HEK293T (cell line): ENCODE data around the gene DCBLD1.

ENCODE experiments used
- CTCF ChIA-PET: fragments of 350-600 bp; formaldehyde crosslinking; extraction: SDS; loops from one replicate; lab custom pipeline; 2021; ENCODE audit warnings: antibody characterized with exemption, inconsistent platforms; lab: Yijun Ruan, JAX
- POLR2A ChIA-PET: fragments of 350-600 bp; formaldehyde crosslinking; extraction: SDS; loops from one replicate; lab custom pipeline; 2020; ENCODE audit warnings: antibody characterized with exemption, inconsistent platforms; lab: Yijun Ruan, JAX
- DNase-seq: peaks from one replicate; pipeline ENCODE4 v3.0.0; 2012; ENCODE audit warnings: mixed read lengths; ENCODE audit errors: extremely low spot score
- ARNT ChIP-seq: fragments of 450-650 bp; IDR thresholded peaks from 2 replicates; pipeline ENCODE4 v1.6.1; 2017; ENCODE audit warnings: mild to moderate bottlenecking
- BHLHE40 ChIP-seq: fragments of 450-650 bp; IDR thresholded peaks from 2 replicates; pipeline ENCODE4 v1.6.1; 2016; ENCODE audit warnings: mild to moderate bottlenecking, moderate library complexity, borderline replicate concordance
- CTBP1 ChIP-seq: fragments of 450-650 bp; IDR thresholded peaks from 2 replicates; pipeline ENCODE4 v1.6.1; 2016; ENCODE audit warnings: borderline replicate concordance
- ELF4 ChIP-seq: fragments of 450-650 bp; IDR thresholded peaks from 2 replicates; pipeline ENCODE4 v1.6.1; 2017; ENCODE audit warnings: antibody characterized with exemption
- FOXA1 ChIP-seq: fragments of 450-650 bp; IDR thresholded peaks from 2 replicates; pipeline ENCODE4 v1.6.1; 2016; ENCODE audit warnings: mild to moderate bottlenecking
- FOXK2 ChIP-seq: fragments of 450-650 bp; IDR thresholded peaks from 2 replicates; pipeline ENCODE4 v1.6.1; 2016; ENCODE audit warnings: mild to moderate bottlenecking
- FOXM1 ChIP-seq: fragments of 450-650 bp; IDR thresholded peaks from 2 replicates; pipeline ENCODE4 v1.6.1; 2017; ENCODE audit warnings: mild to moderate bottlenecking, borderline replicate concordance
- HDGF ChIP-seq: fragments of 450-650 bp; IDR thresholded peaks from 2 replicates; pipeline ENCODE4 v1.6.1; 2017; ENCODE audit warnings: antibody characterized with exemption, borderline replicate concordance
- L3MBTL2 ChIP-seq: fragments of 450-650 bp; conservative IDR thresholded peaks from 2 replicates; pipeline ENCODE4 v1.6.1; 2016; ENCODE audit warnings: mild to moderate bottlenecking
- LEF1 ChIP-seq: fragments of 450-650 bp; IDR thresholded peaks from 2 replicates; pipeline ENCODE4 v1.6.1; 2017; ENCODE audit warnings: mild to moderate bottlenecking, borderline replicate concordance
- NFRKB ChIP-seq: fragments of 450-650 bp; IDR thresholded peaks from 2 replicates; pipeline ENCODE4 v1.6.1; 2016; ENCODE audit warnings: mild to moderate bottlenecking, moderate library complexity
- SP1 ChIP-seq: fragments of 450-650 bp; IDR thresholded peaks from 2 replicates; pipeline ENCODE4 v1.6.1; 2017
- SUZ12 ChIP-seq: fragments of 450-650 bp; IDR thresholded peaks from 2 replicates; pipeline ENCODE4 v1.6.1; 2016; ENCODE audit warnings: mild to moderate bottlenecking
- TARDBP ChIP-seq: fragments of 450-650 bp; IDR thresholded peaks from 2 replicates; pipeline ENCODE4 v1.6.1; 2016
- ZNF384 ChIP-seq: fragments of 450-650 bp; IDR thresholded peaks from 2 replicates; pipeline ENCODE4 v1.6.1; 2016
- TF ChIP-seq, protein P1 (sequence below): fragments of 450-650 bp; IDR thresholded peaks from 2 replicates; pipeline ENCODE4 v1.6.1; 2016

Gene DCBLD1

DNA sequence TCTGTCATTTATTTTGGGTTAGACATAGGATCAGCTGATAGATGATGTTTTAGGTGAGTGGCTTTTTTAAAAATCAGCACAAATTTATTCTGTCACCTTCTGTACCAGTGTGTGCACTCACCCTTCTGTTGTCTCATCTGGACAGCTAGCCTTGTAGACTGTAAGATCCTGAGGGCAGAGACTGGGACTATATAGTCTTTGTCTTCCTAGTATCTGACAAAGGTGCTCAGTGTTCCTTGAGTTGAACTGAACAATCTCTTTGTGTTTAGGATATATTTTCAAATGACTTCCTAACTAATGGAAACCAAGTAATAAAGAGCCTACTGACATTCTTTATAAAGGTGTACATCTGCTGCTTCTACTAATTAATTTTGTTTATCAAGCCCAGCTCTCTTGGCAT, 3.0 kb downstream of the DCBLD1 start:
- TF ChIP-seq ELF4 (no peak), BHLHE40 (no peak)
- no peak for DNase-seq
- ChIA-PET POLR2A (interaction anchor here (2.0 kb wide), 1 partner anchor 116 kb away, joined by 7 read pairs; the partner anchor contains the start of gene GOPC), CTCF (no interaction called here)

DNA sequence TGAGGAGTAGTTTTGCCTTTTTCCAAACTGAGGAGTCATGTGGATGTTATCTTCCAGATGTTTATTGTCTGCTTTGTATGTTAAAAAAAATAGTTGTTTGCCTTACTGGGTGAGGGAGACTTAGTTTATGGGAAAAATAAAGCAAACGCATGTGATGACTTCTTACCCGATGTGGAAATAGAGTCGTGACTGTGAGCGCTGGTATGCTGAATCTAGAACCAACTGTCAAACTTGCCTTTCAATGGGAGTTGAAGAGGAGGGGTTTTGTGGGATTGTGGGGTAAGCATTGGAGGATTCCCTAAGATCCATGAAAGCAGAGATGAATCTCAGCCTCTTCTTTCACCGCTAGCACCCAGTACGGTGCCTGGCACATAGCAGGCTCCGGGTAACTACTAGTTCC, 5.3 kb downstream of the DCBLD1 start:
- TF ChIP-seq FOXM1 (no peak), FOXA1 (no peak), SP1 (no peak), NFRKB (no peak), ARNT (no peak), BHLHE40 (no peak)
- no peak for DNase-seq
- ChIA-PET CTCF (no interaction called here), POLR2A (no interaction called here)

DNA sequence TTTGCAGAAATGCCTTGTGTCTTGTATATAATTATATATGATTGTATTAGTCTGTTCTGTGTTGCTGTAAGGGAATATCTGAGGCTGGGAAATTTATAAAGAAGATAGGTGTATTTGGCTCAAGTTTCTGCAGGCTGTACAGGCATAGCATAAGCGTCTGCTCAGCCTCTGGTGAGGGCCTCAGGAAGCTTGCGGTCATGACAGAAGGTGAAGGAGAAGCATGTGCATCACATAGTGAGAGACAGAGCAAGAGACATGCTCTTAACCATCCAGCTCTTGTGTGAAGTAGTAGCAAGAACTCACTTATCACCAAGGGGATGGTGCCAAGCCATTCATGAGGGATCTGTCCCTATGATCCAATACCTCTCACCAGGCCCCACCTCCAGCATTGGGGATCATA, 6.5 kb downstream of the DCBLD1 start:
- TF ChIP-seq L3MBTL2 (no peak), CTBP1 (no peak), LEF1 (no peak), SUZ12 (no peak), ARNT (no peak), ELF4 (no peak), NFRKB (no peak), FOXM1 (no peak)
- TF ChIP-seq, protein P1, sequence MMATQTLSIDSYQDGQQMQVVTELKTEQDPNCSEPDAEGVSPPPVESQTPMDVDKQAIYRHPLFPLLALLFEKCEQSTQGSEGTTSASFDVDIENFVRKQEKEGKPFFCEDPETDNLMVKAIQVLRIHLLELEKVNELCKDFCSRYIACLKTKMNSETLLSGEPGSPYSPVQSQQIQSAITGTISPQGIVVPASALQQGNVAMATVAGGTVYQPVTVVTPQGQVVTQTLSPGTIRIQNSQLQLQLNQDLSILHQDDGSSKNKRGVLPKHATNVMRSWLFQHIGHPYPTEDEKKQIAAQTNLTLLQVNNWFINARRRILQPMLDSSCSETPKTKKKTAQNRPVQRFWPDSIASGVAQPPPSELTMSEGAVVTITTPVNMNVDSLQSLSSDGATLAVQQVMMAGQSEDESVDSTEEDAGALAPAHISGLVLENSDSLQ = no peak
- POLR2A ChIA-PET = no interaction called here
- CTCF ChIA-PET = no interaction called here
- DNase-seq = no peak

DNA sequence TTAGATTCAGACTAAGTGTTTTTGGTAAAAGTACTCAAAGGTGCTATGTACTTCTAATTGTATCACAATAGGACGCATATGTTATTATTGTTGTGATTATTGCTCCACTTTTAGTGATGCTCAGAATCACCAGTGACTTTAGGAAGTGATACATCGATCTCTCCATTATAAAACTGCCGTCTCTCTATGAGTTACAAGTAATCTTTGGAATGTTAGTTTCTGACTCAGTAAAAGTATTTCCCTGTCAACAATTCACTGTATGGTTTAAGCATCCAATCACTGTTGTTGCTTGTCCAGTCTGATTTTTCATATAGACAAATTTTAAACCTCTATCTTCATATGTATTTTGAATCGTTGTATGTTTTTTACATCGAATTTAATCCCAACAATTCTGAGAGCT, 9.4 kb downstream of the DCBLD1 start:
- TF ChIP-seq TARDBP (no peak), SUZ12 (no peak), SP1 (no peak), BHLHE40 (no peak), ZNF384 (no peak), LEF1 (no peak), ELF4 (no peak), HDGF (no peak), ARNT (no peak), FOXM1 (no peak), FOXK2 (no peak), FOXA1 (no peak), NFRKB (no peak), CTBP1 (no peak)
- TF ChIP-seq, protein P1 = no peak
- DNase-seq = no peak
- CTCF ChIA-PET = no interaction called here
- POLR2A ChIA-PET = no interaction called here

DNA sequence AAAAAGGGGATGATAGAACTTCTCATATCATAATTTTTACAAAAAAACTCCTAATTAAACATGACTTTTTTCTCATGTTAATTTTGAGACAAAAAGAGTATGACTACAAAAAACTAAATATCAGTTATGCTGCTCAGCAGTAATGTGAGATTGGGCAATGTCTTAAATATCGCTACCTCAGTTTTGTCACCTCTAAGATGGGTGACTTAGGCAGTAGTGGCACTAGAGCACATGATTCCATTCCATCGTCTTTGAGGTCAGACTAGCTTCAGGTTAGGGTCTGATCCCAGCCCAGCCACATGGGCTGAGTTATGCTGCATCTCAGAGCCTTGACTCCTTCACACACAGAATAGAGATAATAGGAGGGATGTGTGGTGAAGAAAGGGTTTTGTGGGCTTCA, 11.0 kb downstream of the DCBLD1 start:
- no peak for DNase-seq
- ChIA-PET POLR2A (interaction anchor here (1.4 kb wide), 1 partner anchor 11 kb away, joined by 3 read pairs; the partner anchor contains the start of gene DCBLD1), CTCF (no interaction called here)
- TF ChIP-seq SUZ12 (no peak), BHLHE40 (no peak), NFRKB (no peak), TARDBP (no peak), CTBP1 (no peak), ARNT (no peak), LEF1 (no peak), FOXM1 (no peak), L3MBTL2 (no peak), ELF4 (no peak), HDGF (no peak), FOXK2 (no peak), ZNF384 (no peak), FOXA1 (no peak), SP1 (no peak)
- TF ChIP-seq, protein P1 = no peak

DNA sequence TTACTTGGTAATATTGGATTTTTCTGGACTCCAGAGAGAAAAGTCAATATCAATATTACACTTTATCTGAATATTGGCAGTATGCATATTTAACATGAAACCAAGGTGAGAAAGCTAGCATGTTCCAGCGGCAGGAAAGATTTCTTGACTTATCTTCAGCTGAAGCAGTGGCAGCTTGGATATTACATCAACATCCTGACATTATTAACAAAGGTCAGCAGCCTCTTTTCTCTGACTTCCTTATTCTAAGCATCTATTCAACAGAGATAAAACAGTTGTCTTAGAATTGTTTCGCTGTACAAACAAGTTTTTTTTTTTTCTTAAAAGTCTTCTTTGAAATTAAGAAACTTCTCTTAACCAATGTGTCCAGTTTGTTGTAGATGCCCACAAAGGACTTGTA, 11.8 kb downstream of the DCBLD1 start:
- TF ChIP-seq, protein P1 = no peak
- TF ChIP-seq HDGF (no peak), NFRKB (no peak), CTBP1 (no peak), ELF4 (no peak), FOXK2 (no peak), L3MBTL2 (no peak), ZNF384 (no peak), SP1 (no peak), FOXA1 (no peak), LEF1 (no peak), SUZ12 (no peak), BHLHE40 (no peak), FOXM1 (no peak), TARDBP (no peak), ARNT (no peak)
- POLR2A ChIA-PET = interaction anchor here (1.1 kb wide), 1 partner anchor 11 kb away, joined by 6 read pairs; the partner anchor contains the start of gene DCBLD1
- DNase-seq = no peak
- CTCF ChIA-PET = interaction anchor here (0.9 kb wide), 1 partner anchor 44 kb away, joined by 4 read pairs; no protein-coding TSS in a partner anchor
